H9 (cell line): ENCODE data around the gene KRT222. TPM values are rescaled to one million over a fixed set of nuclear protein-coding genes. Genes with fewer than 3 reads are reported as not detected.

Experiments
- DNase-seq: peaks from one replicate; pipeline ENCODE4 v3.0.0-alpha.2; 2017
- H2AFZ ChIP-seq: one replicate; pipeline ENCODE4 v1.6.1; 2013; ENCODE audit warnings: mild to moderate bottlenecking, low read length, control low read depth, moderate library complexity
- H2AK5ac ChIP-seq: 2 replicates; pipeline ENCODE4 v1.6.1; 2013; ENCODE audit warnings: low read length, control low read depth, mixed read lengths; ENCODE audit not compliant: insufficient read length
- H2BK120ac ChIP-seq: one replicate; pipeline ENCODE4 v1.6.1; 2013; ENCODE audit warnings: low read depth, mild to moderate bottlenecking, low read length, control low read depth, inconsistent platforms; ENCODE audit not compliant: poor library complexity, severe bottlenecking
- H2BK12ac ChIP-seq: 2 replicates; pipeline ENCODE4 v1.6.1; 2013; ENCODE audit warnings: low read length, control low read depth, mixed read lengths, low read depth; ENCODE audit not compliant: insufficient read length
- H2BK15ac ChIP-seq: 2 replicates; pipeline ENCODE4 v1.6.1; 2013; ENCODE audit warnings: low read depth, low read length, control low read depth
- H2BK20ac ChIP-seq: one replicate; pipeline ENCODE4 v1.6.1; 2013; ENCODE audit warnings: low read depth, mild to moderate bottlenecking, low read length, control low read depth, inconsistent platforms; ENCODE audit not compliant: poor library complexity, severe bottlenecking
- H2BK5ac ChIP-seq: 2 replicates; pipeline ENCODE4 v1.6.1; 2013; ENCODE audit warnings: low read length, control low read depth, mixed read lengths; ENCODE audit not compliant: insufficient read length
- H3K14ac ChIP-seq: 2 replicates; pipeline ENCODE4 v1.6.1; 2013; ENCODE audit warnings: low read length, control low read depth; ENCODE audit not compliant: insufficient read depth
- H3K18ac ChIP-seq: 2 replicates; pipeline ENCODE4 v1.6.1; 2013; ENCODE audit warnings: low read depth, mild to moderate bottlenecking, mixed read lengths, low read length, control low read depth; ENCODE audit not compliant: insufficient read length
- H3K23ac ChIP-seq: 2 replicates; pipeline ENCODE4 v1.6.1; 2013; ENCODE audit warnings: low read length, control low read depth, mixed read lengths, low read depth; ENCODE audit not compliant: insufficient read length
- H3K23me2 ChIP-seq: 2 replicates; pipeline ENCODE4 v1.6.1; 2013; ENCODE audit warnings: low read depth, mild to moderate bottlenecking, mixed read lengths, low read length, control low read depth; ENCODE audit not compliant: insufficient read length, poor library complexity, severe bottlenecking
- H3K27ac ChIP-seq: 2 replicates; pipeline ENCODE4 v1.5.1; 2013; ENCODE audit warnings: low read length, control low read depth, mixed read lengths, low read depth; ENCODE audit not compliant: insufficient read length
- H3K27me3 ChIP-seq: 2 replicates; pipeline ENCODE4 v1.6.1; 2013; ENCODE audit warnings: low read length, control low read depth, inconsistent platforms; ENCODE audit not compliant: insufficient read depth
- H3K4ac ChIP-seq: 2 replicates; pipeline ENCODE4 v1.6.1; 2013; ENCODE audit warnings: low read depth, mild to moderate bottlenecking, control low read depth, inconsistent platforms, low read length, moderate library complexity
- H3K4me1 ChIP-seq: 2 replicates; pipeline ENCODE4 v1.6.1; 2013; ENCODE audit warnings: low read length, control low read depth, inconsistent platforms; ENCODE audit not compliant: insufficient read depth
- H3K4me2 ChIP-seq: 2 replicates; pipeline ENCODE4 v1.6.1; 2013; ENCODE audit warnings: low read length, control low read depth, mixed read lengths; ENCODE audit not compliant: insufficient read length, insufficient read depth
- H3K56ac ChIP-seq: 2 replicates; pipeline ENCODE4 v1.6.1; 2013; ENCODE audit warnings: low read depth, mild to moderate bottlenecking, mixed read lengths, low read length, control low read depth; ENCODE audit not compliant: insufficient read length
- H3K79me1 ChIP-seq: 2 replicates; pipeline ENCODE4 v1.6.1; 2013; ENCODE audit warnings: low read depth, mild to moderate bottlenecking, moderate library complexity, low read length, control low read depth, inconsistent platforms; ENCODE audit not compliant: insufficient read depth, poor library complexity, severe bottlenecking
- H3K79me2 ChIP-seq: 2 replicates; pipeline ENCODE4 v1.6.1; 2013; ENCODE audit warnings: low read length, control low read depth, inconsistent platforms; ENCODE audit not compliant: insufficient read depth
- H3K9ac ChIP-seq: 2 replicates; pipeline ENCODE4 v1.6.1; 2013; ENCODE audit warnings: low read length, control low read depth, mixed read lengths; ENCODE audit not compliant: insufficient read length; ENCODE audit errors: extremely low read depth
- H3K9me3 ChIP-seq: one replicate; pipeline ENCODE4 v1.6.1; 2013; ENCODE audit warnings: low read depth, low read length, inconsistent platforms; ENCODE audit not compliant: control insufficient read depth
- H3T11ph ChIP-seq: one replicate; pipeline ENCODE4 v1.6.1; 2013; ENCODE audit warnings: mild to moderate bottlenecking, low read length, control low read depth, inconsistent platforms
- H4K20me1 ChIP-seq: one replicate; pipeline ENCODE4 v1.6.1; 2013; ENCODE audit not compliant: control insufficient read depth, insufficient read length, insufficient read depth
- H4K5ac ChIP-seq: 2 replicates; pipeline ENCODE4 v1.6.1; 2013; ENCODE audit warnings: low read depth, mild to moderate bottlenecking, mixed read lengths, low read length, control low read depth; ENCODE audit not compliant: insufficient read length
- H4K8ac ChIP-seq: replicated peaks from 2 replicates; pipeline ENCODE4 v1.6.1; 2013; ENCODE audit warnings: low read length, control low read depth, mixed read lengths, low read depth; ENCODE audit not compliant: insufficient read length
- H4K91ac ChIP-seq: 2 replicates; pipeline ENCODE4 v1.6.1; 2013; ENCODE audit warnings: low read depth, mild to moderate bottlenecking, moderate library complexity, mixed read lengths, low read length, control low read depth; ENCODE audit not compliant: insufficient read length
- H3K27ac Mint-ChIP-seq, 3 experiments: 2 replicates in 2 of 3; 3 replicates in 1 of 3; pipeline ENCODE4 v1.8.0; 2020 to 2021; ENCODE audit warnings: mixed read lengths in 3 of 3, mild to moderate bottlenecking in 1 of 3, moderate library complexity in 1 of 3
- H3K27me3 Mint-ChIP-seq: 2 replicates; pipeline ENCODE4 v1.8.0; 2021; ENCODE audit warnings: low read depth, mild to moderate bottlenecking, moderate library complexity, mixed read lengths
- H3K36me3 Mint-ChIP-seq, 3 experiments: 2 replicates in 2 of 3; 3 replicates in 1 of 3; pipeline ENCODE4 v1.8.0; 2020 to 2021; ENCODE audit warnings: low read depth in 3 of 3, mixed read lengths in 3 of 3; ENCODE audit not compliant: insufficient read depth in 1 of 3
- H3K4me1 Mint-ChIP-seq, 2 experiments: 2 replicates each; pipeline ENCODE4 v1.8.0; 2020; ENCODE audit warnings: mixed read lengths in 2 of 2
- H3K4me3 Mint-ChIP-seq, 2 experiments: 2 replicates in 1 of 2; 3 replicates in 1 of 2; pipeline ENCODE4 v1.8.0; 2020 to 2021; ENCODE audit warnings: mild to moderate bottlenecking in 2 of 2, mixed read lengths in 2 of 2, moderate library complexity in 1 of 2
- H3K9me3 Mint-ChIP-seq, 2 experiments: 2 replicates in 1 of 2; 3 replicates in 1 of 2; pipeline ENCODE4 v1.8.0; 2020; ENCODE audit warnings: mild to moderate bottlenecking in 2 of 2, mixed read lengths in 2 of 2, moderate library complexity in 1 of 2
- WGBS: extraction: QIAGEN DNeasy Blood & Tissue Kit; methylation state at CpG from one replicate; pipeline ENCODE4 v1.1.7; 2013; ENCODE audit warnings: missing lambda C conversion rate, low lambda C conversion rate, mixed read lengths; ENCODE audit not compliant: insufficient read length; ENCODE audit errors: extremely low coverage; 5-methylcytosine and 5-hydroxymethylcytosine counted together
- total RNA-seq: library from RNA; stranded (reverse); gene quantifications from 2 replicates; pipeline ENCODE4 v1.2.1, GENCODE V29; 2021
- TF ChIP-seq, protein P1 (sequence below): fragments of 200-600 bp; sonication (generic); conservative IDR thresholded peaks from 3 replicates; pipeline ENCODE4 v1.8.0; 2021; ENCODE audit warnings: antibody characterized with exemption, mild to moderate bottlenecking

The KRT222 gene
- total RNA-seq, 1 experiment from 2014 or later: 0.13 TPM

DNA sequence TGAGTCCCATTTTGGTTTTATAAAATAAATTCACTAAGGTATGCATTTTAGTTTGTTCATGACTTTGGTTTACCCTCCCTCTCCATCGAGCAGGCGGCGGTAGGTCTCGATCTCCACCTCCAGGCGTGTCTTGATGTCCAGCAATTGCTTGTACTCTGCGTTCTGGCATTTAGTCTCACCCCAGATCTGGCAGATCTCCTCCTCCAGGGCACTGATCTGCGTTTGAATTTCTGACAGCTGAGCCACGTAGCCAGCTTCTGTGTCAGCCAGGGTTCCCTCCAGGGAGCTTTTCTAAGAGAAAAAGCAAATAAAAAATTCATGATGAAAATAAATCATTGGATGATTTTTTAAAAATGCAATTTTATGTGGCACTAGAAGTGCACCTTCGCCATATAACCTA lies 34.4 kb upstream of the KRT222 start:
- H2BK12ac ChIP-seq: no peak overlapping the region
- H3K79me2 ChIP-seq: no peaks in the 10 kb centered on the region
- no peak overlapping the region for H4K5ac ChIP-seq
- H3K4me2 ChIP-seq: no peak overlapping the region
- no peak overlapping the region for H4K8ac ChIP-seq
- H3K9me3 ChIP-seq: no peaks in the 10 kb centered on the region
- H2BK20ac ChIP-seq: no peak overlapping the region
- no peaks in the 10 kb centered on the region for H4K20me1 ChIP-seq
- no peak overlapping the region for H2AK5ac ChIP-seq
- H3K23ac ChIP-seq: no peak overlapping the region
- no CpG with 5 or more reads among the region's 9 CpGs for WGBS
- no peak overlapping the region for H4K91ac ChIP-seq
- Mint-ChIP-seq H3K4me1 (peaks cover 3 to 8% of the 10 kb centered on the region in 2 experiments; a peak in 3 of 4 replicates), H3K9me3 (no peaks in the 10 kb centered on the region), H3K27me3 (0 out of 2 replicates have a peak, but pooled peaks cover 4% of the 10 kb centered on the region), H3K36me3 (no peaks in the 10 kb centered on the region), H3K27ac (no peak overlapping the region; a peak in 1 of 7 replicates), H3K4me3 (no peak overlapping the region)
- no peaks in the 10 kb centered on the region for H3K79me1 ChIP-seq
- TF ChIP-seq, protein P1, sequence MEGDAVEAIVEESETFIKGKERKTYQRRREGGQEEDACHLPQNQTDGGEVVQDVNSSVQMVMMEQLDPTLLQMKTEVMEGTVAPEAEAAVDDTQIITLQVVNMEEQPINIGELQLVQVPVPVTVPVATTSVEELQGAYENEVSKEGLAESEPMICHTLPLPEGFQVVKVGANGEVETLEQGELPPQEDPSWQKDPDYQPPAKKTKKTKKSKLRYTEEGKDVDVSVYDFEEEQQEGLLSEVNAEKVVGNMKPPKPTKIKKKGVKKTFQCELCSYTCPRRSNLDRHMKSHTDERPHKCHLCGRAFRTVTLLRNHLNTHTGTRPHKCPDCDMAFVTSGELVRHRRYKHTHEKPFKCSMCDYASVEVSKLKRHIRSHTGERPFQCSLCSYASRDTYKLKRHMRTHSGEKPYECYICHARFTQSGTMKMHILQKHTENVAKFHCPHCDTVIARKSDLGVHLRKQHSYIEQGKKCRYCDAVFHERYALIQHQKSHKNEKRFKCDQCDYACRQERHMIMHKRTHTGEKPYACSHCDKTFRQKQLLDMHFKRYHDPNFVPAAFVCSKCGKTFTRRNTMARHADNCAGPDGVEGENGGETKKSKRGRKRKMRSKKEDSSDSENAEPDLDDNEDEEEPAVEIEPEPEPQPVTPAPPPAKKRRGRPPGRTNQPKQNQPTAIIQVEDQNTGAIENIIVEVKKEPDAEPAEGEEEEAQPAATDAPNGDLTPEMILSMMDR: no peak
- H3T11ph ChIP-seq: no peak overlapping the region
- no peaks in the 10 kb centered on the region for H3K4me1 ChIP-seq
- H3K27me3 ChIP-seq: no peaks in the 10 kb centered on the region
- H3K18ac ChIP-seq: no peak overlapping the region
- H2BK5ac ChIP-seq: no peak overlapping the region
- H2BK120ac ChIP-seq: no peak overlapping the region
- H3K56ac ChIP-seq: no peak overlapping the region
- no peak overlapping the region for H2AFZ ChIP-seq
- no peaks in the 10 kb centered on the region for H3K23me2 ChIP-seq
- no peak overlapping the region for H3K9ac ChIP-seq
- H3K27ac ChIP-seq: no peak overlapping the region
- no peak overlapping the region for H3K4ac ChIP-seq
- no peak for DNase-seq
- no peak overlapping the region for H2BK15ac ChIP-seq
- no peak overlapping the region for H3K14ac ChIP-seq
